HL-60/S4 treated with retinoic acid at 250 ng/mL for 4 days and 3 days (cell line): ENCODE measurements around the gene CIDEB.
"Not testable (repeated sequence)": the region's sequence is repeated elsewhere in the genome, so short reads cannot be mapped to it uniquely, and the experiment has no call there.

ENCODE experiments used
- in situ Hi-C: fragments of 300-500 bp; cut with MboI; formaldehyde crosslinking; loops from 2 replicates; pipeline ENCODE4 v1.7.0; 2022; ENCODE audit warnings: low sequenced_read_pairs

Gene CIDEB

GRCh38 chr14:24307575-24308341 is at the start of gene CIDEB:
TSS of gene CIDEB (minus strand) at chr14:24307977. CDS start at chr14:24307858, 119 bp downstream.
- in situ Hi-C loops: no loop called here

- in situ Hi-C loops: no loop called here
Observed at GRCh38 chr14:24356208-24356607, 48.4 kb upstream of the CIDEB start.

GRCh38 chr14:24355009-24355408 is 47.2 kb upstream of the CIDEB start:
- in situ Hi-C loops: no loop called here

- in situ Hi-C loops: not testable (repeated sequence)
Observed at GRCh38 chr14:24354482-24354825, 46.7 kb upstream of the CIDEB start.

- in situ Hi-C loops: no loop called here
Observed at GRCh38 chr14:24353559-24354481, 46.0 kb upstream of the CIDEB start.

- in situ Hi-C loops: no loop called here
Observed at GRCh38 chr14:24351517-24351916, 43.7 kb upstream of the CIDEB start.

GRCh38 chr14:24349742-24350141 is 42.0 kb upstream of the CIDEB start:
- in situ Hi-C loops: no loop called here

GRCh38 chr14:24348186-24348585 is 40.4 kb upstream of the CIDEB start:
- in situ Hi-C loops: no loop called here

GRCh38 chr14:24347134-24347533 is 39.4 kb upstream of the CIDEB start:
- in situ Hi-C loops: no loop called here

- in situ Hi-C loops: no loop called here
Observed at GRCh38 chr14:24343795-24344660, 36.3 kb upstream of the CIDEB start.

GRCh38 chr14:24342889-24343288 is 35.1 kb upstream of the CIDEB start:
- in situ Hi-C loops: no loop called here

GRCh38 chr14:24340606-24341005 is 32.8 kb upstream of the CIDEB start:
- in situ Hi-C loops: no loop called here

GRCh38 chr14:24339284-24340151 is 31.7 kb upstream of the CIDEB start, which contains the start of gene RIPK3:
TSS of gene RIPK3 (minus strand) at chr14:24339991. CDS start at chr14:24339826, 165 bp downstream.
- in situ Hi-C loops: no loop called here

GRCh38 chr14:24338843-24339242 is 31.1 kb upstream of the CIDEB start:
- in situ Hi-C loops: no loop called here

- in situ Hi-C loops: no loop called here
Observed at GRCh38 chr14:24337824-24338175, 30.0 kb upstream of the CIDEB start.

GRCh38 chr14:24337144-24337823 is 29.5 kb upstream of the CIDEB start:
- in situ Hi-C loops: no loop called here

GRCh38 chr14:24335461-24336171 is 27.8 kb upstream of the CIDEB start:
- in situ Hi-C loops: no loop called here

- in situ Hi-C loops: loop anchor here (5.0 kb wide), 1 partner anchor 103 kb away; no protein-coding TSS in a partner anchor
Observed at GRCh38 chr14:24334431-24335291, 26.9 kb upstream of the CIDEB start, which contains the start of gene ADCY4. TSS of gene ADCY4 (minus strand) at chr14:24335071. CDS start at chr14:24334652, 419 bp downstream.
